Smooth muscle cell of the brain vasculature (primary cell): ENCODE measurements around the gene RABL3.
"Not testable (repeated sequence)": the region's sequence is repeated elsewhere in the genome, so short reads cannot be mapped to it uniquely, and the experiment has no call there.

Experiments
- DNase-seq: peaks from one replicate; pipeline ENCODE4 v3.0.0-alpha.2; 2012; ENCODE audit warnings: low read depth, low spot score

The RABL3 gene

DNA sequence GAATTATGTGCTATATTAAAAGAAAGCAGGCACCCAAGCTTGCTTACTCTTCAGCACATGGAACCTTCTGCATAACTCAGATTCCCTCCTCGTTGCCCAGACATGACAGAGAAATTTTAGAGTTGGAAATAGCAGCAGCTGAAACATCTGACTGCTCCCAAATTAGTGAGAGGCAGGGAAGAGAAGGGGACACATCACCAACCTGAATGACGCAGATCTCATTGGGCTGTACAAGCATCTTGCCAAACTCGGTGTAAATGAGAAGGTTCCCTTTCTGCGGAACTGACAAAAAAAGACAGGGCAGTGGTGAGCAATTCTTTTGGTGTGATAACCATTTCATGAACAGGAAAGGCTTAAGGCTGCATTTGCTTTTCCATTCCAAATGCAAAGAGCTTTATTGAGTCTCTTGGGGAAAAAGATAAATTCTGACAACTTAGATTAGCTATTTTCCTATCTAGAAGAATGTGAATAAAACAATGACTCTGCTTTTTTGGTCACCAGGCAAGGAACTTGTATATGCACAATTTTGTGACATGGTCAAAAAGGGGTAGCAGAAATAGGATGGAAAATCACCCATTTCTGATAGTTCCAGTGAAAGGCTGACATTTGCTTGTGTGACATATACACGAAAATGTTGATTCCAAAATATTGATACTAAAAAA is 95.4 kb downstream of the RABL3 start:
- DNase-seq, result no peak

GRCh38 chr3:120645083-120645845 is 97.1 kb downstream of the RABL3 start:
- no peak for DNase-seq

DNA sequence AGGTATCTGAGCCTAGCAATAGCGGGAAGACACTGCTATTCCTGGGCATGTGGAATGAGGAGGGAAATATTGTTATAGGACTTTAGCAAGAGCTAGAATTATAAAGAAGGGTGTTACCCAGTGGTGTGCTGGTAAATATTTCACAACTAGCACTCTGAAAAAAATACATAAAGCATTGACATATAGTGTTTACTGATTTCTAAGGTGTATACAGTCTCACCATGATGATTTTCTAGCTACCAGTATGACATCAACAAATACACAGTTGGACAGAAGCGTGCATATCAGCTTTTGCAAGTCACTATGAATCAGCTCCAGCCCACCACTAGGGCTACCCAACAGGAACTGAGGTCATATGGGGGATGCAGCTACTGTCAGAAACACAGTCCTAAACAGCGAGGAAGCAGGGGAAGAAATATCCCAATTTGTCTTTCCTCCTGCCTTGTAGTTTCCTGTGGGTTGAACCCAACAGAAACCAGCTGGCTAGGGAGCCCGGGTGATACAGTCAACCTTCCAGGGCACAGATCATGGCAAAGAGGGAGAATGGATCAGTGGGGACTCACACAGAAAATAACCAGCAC is 99.9 kb downstream of the RABL3 start:
- DNase-seq, result no peak

GRCh38 chr3:120641696-120642246 is 100.5 kb downstream of the RABL3 start:
- no peak for DNase-seq

GRCh38 chr3:120640231-120640630 is 102.1 kb downstream of the RABL3 start:
- no peak for DNase-seq

DNA sequence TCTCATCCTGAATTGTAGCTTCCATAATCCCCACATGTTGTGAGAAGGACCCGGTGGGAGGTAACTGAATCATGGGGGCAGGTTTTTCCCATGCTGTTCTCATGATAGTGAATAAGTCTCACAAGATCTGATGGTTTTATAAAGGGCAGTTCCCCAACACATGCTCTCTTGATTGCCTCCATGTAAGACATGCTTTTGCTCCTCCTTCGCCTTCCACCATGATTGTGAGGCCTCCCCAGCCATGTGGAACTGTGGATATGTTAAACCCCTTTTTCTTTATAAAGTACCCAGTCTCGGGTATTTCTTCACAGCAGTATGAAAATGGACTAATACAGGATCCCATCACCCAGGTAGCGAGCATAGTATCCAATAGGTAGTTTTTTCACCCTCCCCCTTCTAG is 103.5 kb downstream of the RABL3 start:
- not testable (repeated sequence) for DNase-seq

DNA sequence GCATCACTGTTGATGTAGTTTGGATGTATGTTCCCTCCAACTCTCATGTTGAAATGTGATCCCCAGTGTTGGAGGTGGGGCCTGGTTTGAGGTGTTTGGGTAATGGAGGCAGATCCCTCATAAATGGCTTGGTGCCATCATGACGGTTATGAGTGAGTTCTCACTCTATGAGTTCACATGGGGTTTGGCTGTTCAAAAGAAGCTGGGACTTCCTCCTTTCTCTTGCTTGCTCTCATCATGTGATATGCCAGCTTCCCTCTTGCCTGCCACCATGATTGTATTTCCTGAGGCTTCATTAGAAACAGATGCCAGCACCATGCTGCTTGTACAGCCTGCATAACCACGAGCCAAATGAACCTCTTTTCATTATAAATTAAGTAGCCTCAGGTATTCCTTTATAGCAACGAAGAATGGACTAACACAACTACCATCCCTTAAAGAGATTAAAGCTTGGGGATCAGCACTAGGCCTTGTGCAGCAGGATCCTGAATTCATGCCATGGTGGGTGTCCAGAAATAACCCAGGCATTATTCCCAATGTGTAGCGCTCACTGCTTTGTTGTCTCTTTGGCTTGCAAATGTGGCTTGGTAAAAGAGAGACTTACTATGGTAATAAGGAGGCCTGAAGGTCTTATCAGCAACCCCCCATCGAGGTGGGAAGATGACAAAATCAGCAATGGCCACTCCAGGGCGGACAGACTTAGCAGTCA is 104.3 kb downstream of the RABL3 start:
- DNase-seq, result no peak

- no peak for DNase-seq
These were observed 105.4 kb downstream of the RABL3 start for GRCh38 chr3:120636795-120637401.
